H1 (cell line): ENCODE measurements around the gene DCPS. TPM values are rescaled to one million over a fixed set of nuclear protein-coding genes. Genes with fewer than 3 reads are reported as not detected.

Experiments
- ATF3 ChIP-seq: IDR thresholded peaks from 2 replicates; pipeline ENCODE4 v1.6.1; 2011; ENCODE audit warnings: low read depth, mild to moderate bottlenecking, low read length; ENCODE audit not compliant: insufficient read depth
- CHD7 ChIP-seq: fragments of 300-600 bp; sonication (generic); IDR thresholded peaks from 2 replicates; pipeline ENCODE4 v1.7.1; 2012; ENCODE audit warnings: low read length, moderate library complexity, mild to moderate bottlenecking, inconsistent platforms; ENCODE audit not compliant: insufficient replicate concordance
- CTBP2 ChIP-seq: IDR thresholded peaks from 2 replicates; pipeline ENCODE4 v1.7.0; 2011; ENCODE audit warnings: borderline replicate concordance, mild to moderate bottlenecking, moderate library complexity, mixed read lengths, low read length; ENCODE audit not compliant: insufficient read depth, insufficient read length
- KDM5A ChIP-seq: fragments of 200-600 bp; IDR thresholded peaks from 2 replicates; pipeline ENCODE4 v1.7.1; 2012; ENCODE audit warnings: mild to moderate bottlenecking, low read length, inconsistent platforms, mixed read lengths
- SP1 ChIP-seq: IDR thresholded peaks from 2 replicates; pipeline ENCODE4 v1.6.1; 2011; ENCODE audit warnings: low read depth, low read length
- polyA plus RNA-seq, 7 experiments: library from polyadenylated mRNA; depleted of rRNA in 3 of 7; stranded (reverse) in 5 of 7; unstranded in 2 of 7; fragments of >200 nt in 5 of 7; fragments of 200-250 nt in 2 of 7; gene quantifications; 1 replicate in 5 of 7; 2 replicates in 1 of 7; 4 replicates in 1 of 7; pipeline versions ENCODE4 v1.2.1 to v1.2.3, GENCODE V29; 2011 to 2013; ENCODE audit warnings: missing spikeins in 2 of 7, mixed read lengths in 2 of 7
- total RNA-seq: library from RNA; stranded (reverse); fragmentation: NEBNext Ultra II Directional; extraction: Animal tissue kit (Norgen Biotek cat#: 25700); gene quantifications from 2 replicates; pipeline ENCODE4 v1.2.1, GENCODE V29; 2021

DCPS gene
- total and polyA plus RNA-seq, 2 of the 8 experiments (the other 6 are each of a cell fraction or from before 2014, with no cell fraction given) = 24.6 to 55.2 TPM

GRCh38 chr11:126352934-126353801 lies 49.3 kb downstream of the DCPS start (continued):
- TF ChIP-seq KDM5A (no peak), CTBP2 (no peak), ATF3 (no peak), SP1 (no peak), CHD7 (no peak)
